Loucy (cell line): ENCODE measurements around the gene F2R.
"Not testable (repeated sequence)": the region's sequence is repeated elsewhere in the genome, so short reads cannot be mapped to it uniquely, and the experiment has no call there.

ENCODE experiments used
- H2AFZ ChIP-seq: fragments of 200-600 bp; sonication (generic); 2 replicates; pipeline ENCODE4 v1.6.0; 2016; ENCODE audit warnings: antibody characterized with exemption, mild to moderate bottlenecking, low read length, moderate library complexity
- H3F3A ChIP-seq: fragments of 200-600 bp; 2 replicates; pipeline ENCODE4 v1.6.0; 2016; ENCODE audit warnings: antibody characterized with exemption, low read depth, mild to moderate bottlenecking
- H3K27me3 ChIP-seq: fragments of 200-600 bp; sonication (generic); 2 replicates; pipeline ENCODE4 v1.6.1; 2014; ENCODE audit warnings: low read length, mild to moderate bottlenecking; ENCODE audit not compliant: insufficient read depth, poor library complexity, severe bottlenecking
- H3K36me3 ChIP-seq: fragments of 200-600 bp; sonication (generic); 2 replicates; pipeline ENCODE4 v1.6.1; 2016; ENCODE audit warnings: low read length; ENCODE audit not compliant: insufficient read depth
- H3K4me1 ChIP-seq: fragments of 200-600 bp; sonication (generic); 2 replicates; pipeline ENCODE4 v1.5.1; 2014; ENCODE audit warnings: low read length, mild to moderate bottlenecking; ENCODE audit not compliant: insufficient read depth, poor library complexity, severe bottlenecking
- H3K4me2 ChIP-seq: fragments of 200-600 bp; sonication (generic); 2 replicates; pipeline ENCODE4 v1.6.0; 2014; ENCODE audit warnings: antibody characterized with exemption, low read length, low read depth, mild to moderate bottlenecking; ENCODE audit not compliant: poor library complexity, severe bottlenecking
- H3K4me3 ChIP-seq: fragments of 200-600 bp; sonication (generic); 2 replicates; pipeline ENCODE4 v1.5.1; 2014; ENCODE audit warnings: low read length, mild to moderate bottlenecking, mixed read lengths; ENCODE audit not compliant: poor library complexity, severe bottlenecking
- H3K79me2 ChIP-seq: fragments of 200-600 bp; sonication (generic); 2 replicates; pipeline ENCODE4 v1.6.1; 2014; ENCODE audit warnings: low read length; ENCODE audit not compliant: insufficient read depth
- H3K9ac ChIP-seq: fragments of 200-600 bp; sonication (generic); 2 replicates; pipeline ENCODE4 v1.6.0; 2014; ENCODE audit warnings: mild to moderate bottlenecking, low read depth, low read length, moderate library complexity; ENCODE audit not compliant: poor library complexity, severe bottlenecking
- H3K9me2 ChIP-seq: fragments of 200-600 bp; sonication (generic); replicated peaks from 2 replicates; pipeline ENCODE4 v1.6.1; 2016; ENCODE audit warnings: low read depth, low read length, mixed read lengths
- H3K9me3 ChIP-seq: fragments of 200-600 bp; sonication (generic); 2 replicates; pipeline ENCODE4 v1.6.1; 2014; ENCODE audit warnings: mild to moderate bottlenecking, antibody characterized with exemption, low read length, low read depth; ENCODE audit not compliant: insufficient read depth
- H4K20me1 ChIP-seq: fragments of 200-600 bp; sonication (generic); 2 replicates; pipeline ENCODE4 v1.6.0; 2014; ENCODE audit warnings: antibody characterized with exemption, low read length, mild to moderate bottlenecking; ENCODE audit not compliant: insufficient read depth, poor library complexity, severe bottlenecking
- CTCF ChIP-seq: fragments of 200-600 bp; sonication (generic); conservative IDR thresholded peaks from 2 replicates; pipeline ENCODE4 v1.5.1; 2014; ENCODE audit warnings: mild to moderate bottlenecking, antibody characterized with exemption, low read length
- EZH2phosphoT487 ChIP-seq: fragments of 200-600 bp; IDR thresholded peaks from 2 replicates; pipeline ENCODE4 v1.6.1; 2018; ENCODE audit warnings: antibody characterized with exemption, mild to moderate bottlenecking, moderate library complexity, borderline replicate concordance

Gene F2R

GRCh38 chr5:76765249-76765648 is 49.3 kb downstream of the F2R start:
- Histone ChIP-seq H3K9me2 (no peaks in the 10 kb centered on the region), H3K36me3 (no peaks in the 10 kb centered on the region), H2AFZ (no peak overlapping the region), H3K4me1 (peaks cover 14% of the 10 kb centered on the region), H3K4me2 (no peak overlapping the region), H3K4me3 (no peak overlapping the region), H3F3A (no peaks in the 10 kb centered on the region), H4K20me1 (no peaks in the 10 kb centered on the region), H3K9ac (no peak overlapping the region), H3K27me3 (no peaks in the 10 kb centered on the region), H3K79me2 (no peaks in the 10 kb centered on the region), H3K9me3 (peaks cover 8% of the 10 kb centered on the region)
- no peak for TF ChIP-seq CTCF
- no peak for TF ChIP-seq EZH2phosphoT487

GRCh38 chr5:76766746-76767145 is 50.8 kb downstream of the F2R start:
- no peak overlapping the region for H3K4me2 ChIP-seq
- no peaks in the 10 kb centered on the region for H3K36me3 ChIP-seq
- H3K9ac ChIP-seq, result no peak overlapping the region
- no peaks in the 10 kb centered on the region for H4K20me1 ChIP-seq
- H3K27me3 ChIP-seq, result no peaks in the 10 kb centered on the region
- H3K9me2 ChIP-seq, result no peaks in the 10 kb centered on the region
- no peak overlapping the region for H2AFZ ChIP-seq
- H3K4me3 ChIP-seq, result no peak overlapping the region
- H3K79me2 ChIP-seq, result no peaks in the 10 kb centered on the region
- H3F3A ChIP-seq, result no peaks in the 10 kb centered on the region
- peaks cover 14% of the 10 kb centered on the region for H3K4me1 ChIP-seq
- H3K9me3 ChIP-seq, result peaks cover 8% of the 10 kb centered on the region
- no peak for TF ChIP-seq EZH2phosphoT487
- TF ChIP-seq CTCF, result no peak

GRCh38 chr5:76771041-76771440 is 55.1 kb downstream of the F2R start:
- not testable (repeated sequence) for H3K9ac ChIP-seq, H3K9me3 ChIP-seq, H2AFZ ChIP-seq, H3K4me2 ChIP-seq, H3K27me3 ChIP-seq, H3K4me3 ChIP-seq, H3K4me1 ChIP-seq, H3K9me2 ChIP-seq, H3F3A ChIP-seq, H3K36me3 ChIP-seq, H3K79me2 ChIP-seq, H4K20me1 ChIP-seq

- H3K9ac ChIP-seq, result no peak overlapping the region
- TF ChIP-seq EZH2phosphoT487 (no peak), CTCF (no peak)
- no peak overlapping the region for H3K4me3 ChIP-seq
- no peaks in the 10 kb centered on the region for H3K36me3 ChIP-seq
- H3K4me2 ChIP-seq, result no peak overlapping the region
- no peaks in the 10 kb centered on the region for H3K27me3 ChIP-seq
- no peaks in the 10 kb centered on the region for H3K79me2 ChIP-seq
- H3K4me1 ChIP-seq, result no peaks in the 10 kb centered on the region
- no peaks in the 10 kb centered on the region for H3F3A ChIP-seq
- H4K20me1 ChIP-seq, result no peaks in the 10 kb centered on the region
- no peaks in the 10 kb centered on the region for H3K9me3 ChIP-seq
- H3K9me2 ChIP-seq, result no peaks in the 10 kb centered on the region
- no peak overlapping the region for H2AFZ ChIP-seq
These were observed 55.9 kb downstream of the F2R start for GRCh38 chr5:76771705-76772405.
